H1 (cell line): ENCODE results near the gene CAMK2B. TPM values are rescaled to one million over a fixed set of nuclear protein-coding genes. Genes with fewer than 3 reads are reported as not detected.

Source experiments
- HDAC2 ChIP-seq, 2 experiments: fragments of 300-600 bp in 1 of 2; sonication (generic) in 1 of 2; IDR thresholded peaks; 2 replicates each; pipeline ENCODE4 v1.6.1; 2011 to 2012; ENCODE audit warnings: low read depth in 2 of 2, low read length in 2 of 2, mild to moderate bottlenecking in 2 of 2, moderate library complexity in 2 of 2, borderline replicate concordance in 1 of 2, inconsistent platforms in 1 of 2
- TCF12 ChIP-seq: IDR thresholded peaks from 2 replicates; pipeline ENCODE4 v1.6.1; 2011; ENCODE audit warnings: low read depth, mild to moderate bottlenecking, low read length
- polyA plus RNA-seq, 7 experiments: library from polyadenylated mRNA; depleted of rRNA in 3 of 7; stranded (reverse) in 5 of 7; unstranded in 2 of 7; fragments of >200 nt in 5 of 7; fragments of 200-250 nt in 2 of 7; gene quantifications; 1 replicate in 5 of 7; 2 replicates in 1 of 7; 4 replicates in 1 of 7; pipeline versions ENCODE4 v1.2.1 to v1.2.3, GENCODE V29; 2011 to 2013; ENCODE audit warnings: missing spikeins in 2 of 7, mixed read lengths in 2 of 7
- total RNA-seq: library from RNA; stranded (reverse); fragmentation: NEBNext Ultra II Directional; extraction: Animal tissue kit (Norgen Biotek cat#: 25700); gene quantifications from 2 replicates; pipeline ENCODE4 v1.2.1, GENCODE V29; 2021
- TF ChIP-seq, protein P1 (sequence below): fragments of 300-600 bp; sonication (generic); IDR thresholded peaks from 2 replicates; pipeline ENCODE4 v1.7.1; 2012; ENCODE audit warnings: low read length, moderate library complexity, mild to moderate bottlenecking, inconsistent platforms; ENCODE audit not compliant: insufficient replicate concordance

Gene CAMK2B
- total and polyA plus RNA-seq, 2 of the 8 experiments (the other 6 are each of a cell fraction or from before 2014, with no cell fraction given): 0.05 to 0.15 TPM

DNA sequence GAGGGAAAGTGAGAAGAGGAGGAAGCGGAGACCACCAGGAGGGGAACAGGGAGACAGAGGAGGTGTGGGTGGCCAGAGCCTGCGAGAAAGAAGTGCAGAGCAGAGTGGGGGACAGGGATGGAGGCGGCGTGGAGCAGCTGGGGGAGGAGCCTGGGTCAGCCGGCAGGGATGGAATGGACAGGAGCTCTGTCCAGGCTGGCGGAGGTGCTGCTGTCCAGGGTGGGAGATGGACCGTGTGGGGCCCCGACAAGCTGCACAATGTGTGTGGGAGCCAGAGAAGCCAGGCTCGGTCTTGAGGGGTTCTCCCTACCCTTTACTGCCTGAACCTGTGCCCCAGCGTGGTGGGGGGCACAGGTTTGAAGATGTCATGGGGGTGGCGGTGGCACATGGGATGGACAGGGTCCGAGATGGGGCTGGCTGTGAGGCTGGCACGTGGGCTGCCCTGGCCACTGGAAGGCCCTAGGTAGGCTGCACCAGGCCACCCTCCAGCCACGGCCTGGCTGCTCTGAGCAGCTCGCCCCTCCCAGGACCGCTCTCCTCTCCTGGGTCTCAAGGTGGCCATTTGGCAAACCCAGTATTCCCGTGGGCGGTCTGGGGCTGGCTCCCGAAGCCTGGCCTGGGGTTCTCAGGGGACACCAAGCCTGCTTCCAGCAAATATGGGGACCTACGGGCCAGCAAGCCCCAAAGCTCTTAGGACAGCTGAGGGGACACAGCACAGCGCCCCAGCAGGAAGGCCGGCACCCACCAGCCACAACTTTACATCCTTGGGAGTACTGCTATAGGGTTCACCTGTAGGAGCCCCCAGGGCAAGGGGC lies 92.3 kb downstream of the CAMK2B start (continued):
- TF ChIP-seq, protein P1, sequence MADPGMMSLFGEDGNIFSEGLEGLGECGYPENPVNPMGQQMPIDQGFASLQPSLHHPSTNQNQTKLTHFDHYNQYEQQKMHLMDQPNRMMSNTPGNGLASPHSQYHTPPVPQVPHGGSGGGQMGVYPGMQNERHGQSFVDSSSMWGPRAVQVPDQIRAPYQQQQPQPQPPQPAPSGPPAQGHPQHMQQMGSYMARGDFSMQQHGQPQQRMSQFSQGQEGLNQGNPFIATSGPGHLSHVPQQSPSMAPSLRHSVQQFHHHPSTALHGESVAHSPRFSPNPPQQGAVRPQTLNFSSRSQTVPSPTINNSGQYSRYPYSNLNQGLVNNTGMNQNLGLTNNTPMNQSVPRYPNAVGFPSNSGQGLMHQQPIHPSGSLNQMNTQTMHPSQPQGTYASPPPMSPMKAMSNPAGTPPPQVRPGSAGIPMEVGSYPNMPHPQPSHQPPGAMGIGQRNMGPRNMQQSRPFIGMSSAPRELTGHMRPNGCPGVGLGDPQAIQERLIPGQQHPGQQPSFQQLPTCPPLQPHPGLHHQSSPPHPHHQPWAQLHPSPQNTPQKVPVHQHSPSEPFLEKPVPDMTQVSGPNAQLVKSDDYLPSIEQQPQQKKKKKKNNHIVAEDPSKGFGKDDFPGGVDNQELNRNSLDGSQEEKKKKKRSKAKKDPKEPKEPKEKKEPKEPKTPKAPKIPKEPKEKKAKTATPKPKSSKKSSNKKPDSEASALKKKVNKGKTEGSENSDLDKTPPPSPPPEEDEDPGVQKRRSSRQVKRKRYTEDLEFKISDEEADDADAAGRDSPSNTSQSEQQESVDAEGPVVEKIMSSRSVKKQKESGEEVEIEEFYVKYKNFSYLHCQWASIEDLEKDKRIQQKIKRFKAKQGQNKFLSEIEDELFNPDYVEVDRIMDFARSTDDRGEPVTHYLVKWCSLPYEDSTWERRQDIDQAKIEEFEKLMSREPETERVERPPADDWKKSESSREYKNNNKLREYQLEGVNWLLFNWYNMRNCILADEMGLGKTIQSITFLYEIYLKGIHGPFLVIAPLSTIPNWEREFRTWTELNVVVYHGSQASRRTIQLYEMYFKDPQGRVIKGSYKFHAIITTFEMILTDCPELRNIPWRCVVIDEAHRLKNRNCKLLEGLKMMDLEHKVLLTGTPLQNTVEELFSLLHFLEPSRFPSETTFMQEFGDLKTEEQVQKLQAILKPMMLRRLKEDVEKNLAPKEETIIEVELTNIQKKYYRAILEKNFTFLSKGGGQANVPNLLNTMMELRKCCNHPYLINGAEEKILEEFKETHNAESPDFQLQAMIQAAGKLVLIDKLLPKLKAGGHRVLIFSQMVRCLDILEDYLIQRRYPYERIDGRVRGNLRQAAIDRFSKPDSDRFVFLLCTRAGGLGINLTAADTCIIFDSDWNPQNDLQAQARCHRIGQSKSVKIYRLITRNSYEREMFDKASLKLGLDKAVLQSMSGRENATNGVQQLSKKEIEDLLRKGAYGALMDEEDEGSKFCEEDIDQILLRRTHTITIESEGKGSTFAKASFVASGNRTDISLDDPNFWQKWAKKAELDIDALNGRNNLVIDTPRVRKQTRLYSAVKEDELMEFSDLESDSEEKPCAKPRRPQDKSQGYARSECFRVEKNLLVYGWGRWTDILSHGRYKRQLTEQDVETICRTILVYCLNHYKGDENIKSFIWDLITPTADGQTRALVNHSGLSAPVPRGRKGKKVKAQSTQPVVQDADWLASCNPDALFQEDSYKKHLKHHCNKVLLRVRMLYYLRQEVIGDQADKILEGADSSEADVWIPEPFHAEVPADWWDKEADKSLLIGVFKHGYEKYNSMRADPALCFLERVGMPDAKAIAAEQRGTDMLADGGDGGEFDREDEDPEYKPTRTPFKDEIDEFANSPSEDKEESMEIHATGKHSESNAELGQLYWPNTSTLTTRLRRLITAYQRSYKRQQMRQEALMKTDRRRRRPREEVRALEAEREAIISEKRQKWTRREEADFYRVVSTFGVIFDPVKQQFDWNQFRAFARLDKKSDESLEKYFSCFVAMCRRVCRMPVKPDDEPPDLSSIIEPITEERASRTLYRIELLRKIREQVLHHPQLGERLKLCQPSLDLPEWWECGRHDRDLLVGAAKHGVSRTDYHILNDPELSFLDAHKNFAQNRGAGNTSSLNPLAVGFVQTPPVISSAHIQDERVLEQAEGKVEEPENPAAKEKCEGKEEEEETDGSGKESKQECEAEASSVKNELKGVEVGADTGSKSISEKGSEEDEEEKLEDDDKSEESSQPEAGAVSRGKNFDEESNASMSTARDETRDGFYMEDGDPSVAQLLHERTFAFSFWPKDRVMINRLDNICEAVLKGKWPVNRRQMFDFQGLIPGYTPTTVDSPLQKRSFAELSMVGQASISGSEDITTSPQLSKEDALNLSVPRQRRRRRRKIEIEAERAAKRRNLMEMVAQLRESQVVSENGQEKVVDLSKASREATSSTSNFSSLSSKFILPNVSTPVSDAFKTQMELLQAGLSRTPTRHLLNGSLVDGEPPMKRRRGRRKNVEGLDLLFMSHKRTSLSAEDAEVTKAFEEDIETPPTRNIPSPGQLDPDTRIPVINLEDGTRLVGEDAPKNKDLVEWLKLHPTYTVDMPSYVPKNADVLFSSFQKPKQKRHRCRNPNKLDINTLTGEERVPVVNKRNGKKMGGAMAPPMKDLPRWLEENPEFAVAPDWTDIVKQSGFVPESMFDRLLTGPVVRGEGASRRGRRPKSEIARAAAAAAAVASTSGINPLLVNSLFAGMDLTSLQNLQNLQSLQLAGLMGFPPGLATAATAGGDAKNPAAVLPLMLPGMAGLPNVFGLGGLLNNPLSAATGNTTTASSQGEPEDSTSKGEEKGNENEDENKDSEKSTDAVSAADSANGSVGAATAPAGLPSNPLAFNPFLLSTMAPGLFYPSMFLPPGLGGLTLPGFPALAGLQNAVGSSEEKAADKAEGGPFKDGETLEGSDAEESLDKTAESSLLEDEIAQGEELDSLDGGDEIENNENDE: no peak
- TF ChIP-seq HDAC2 (IDR thresholded peaks at IDR 0.05; ENCODE audit: borderline replicate concordance in 1 of 2, low read depth in 2 of 2, low read length in 2 of 2) (no peak), TCF12 (no peak)
- TF ChIP-seq, all 59 proteins: peak for 0
